Measurements from ENCODE around the gene PGM5.

Gene PGM5

DNA sequence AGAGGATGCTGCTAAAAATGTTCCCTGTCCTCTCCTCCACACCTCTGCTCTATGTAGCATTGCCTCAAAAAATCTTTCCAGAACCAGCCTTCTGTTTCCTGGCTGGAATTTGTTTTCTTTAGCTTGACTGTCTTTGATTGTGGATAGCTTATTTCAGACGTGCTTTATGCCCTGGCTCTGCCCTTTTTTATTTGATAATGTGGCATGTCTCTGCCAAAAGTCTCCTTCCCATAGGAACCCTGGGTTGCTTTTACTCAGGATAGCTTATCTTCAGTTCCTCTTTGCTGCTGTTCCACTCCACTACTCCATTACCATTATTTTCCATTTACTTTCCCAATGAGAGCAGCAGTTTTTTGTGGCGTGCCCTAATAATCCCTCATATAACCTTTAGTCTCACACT, 185.2 kb downstream of the PGM5 start:
- TF ChIP-seq EZH2phosphoT487 (conservative IDR thresholded peaks at IDR 0.05; ENCODE audit: low read length): no peak
- TF ChIP-seq, protein P1, sequence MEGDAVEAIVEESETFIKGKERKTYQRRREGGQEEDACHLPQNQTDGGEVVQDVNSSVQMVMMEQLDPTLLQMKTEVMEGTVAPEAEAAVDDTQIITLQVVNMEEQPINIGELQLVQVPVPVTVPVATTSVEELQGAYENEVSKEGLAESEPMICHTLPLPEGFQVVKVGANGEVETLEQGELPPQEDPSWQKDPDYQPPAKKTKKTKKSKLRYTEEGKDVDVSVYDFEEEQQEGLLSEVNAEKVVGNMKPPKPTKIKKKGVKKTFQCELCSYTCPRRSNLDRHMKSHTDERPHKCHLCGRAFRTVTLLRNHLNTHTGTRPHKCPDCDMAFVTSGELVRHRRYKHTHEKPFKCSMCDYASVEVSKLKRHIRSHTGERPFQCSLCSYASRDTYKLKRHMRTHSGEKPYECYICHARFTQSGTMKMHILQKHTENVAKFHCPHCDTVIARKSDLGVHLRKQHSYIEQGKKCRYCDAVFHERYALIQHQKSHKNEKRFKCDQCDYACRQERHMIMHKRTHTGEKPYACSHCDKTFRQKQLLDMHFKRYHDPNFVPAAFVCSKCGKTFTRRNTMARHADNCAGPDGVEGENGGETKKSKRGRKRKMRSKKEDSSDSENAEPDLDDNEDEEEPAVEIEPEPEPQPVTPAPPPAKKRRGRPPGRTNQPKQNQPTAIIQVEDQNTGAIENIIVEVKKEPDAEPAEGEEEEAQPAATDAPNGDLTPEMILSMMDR (IDR thresholded peaks at IDR 0.05; ENCODE audit: insufficient read depth, low read length, poor library complexity, severe bottlenecking): no peak
- Histone ChIP-seq H3K27me3 (ENCODE audit: low read length) (no peaks in the 10 kb centered on the region), H3K27ac (ENCODE audit: low read depth, low read length) (no peak overlapping the region), H2AFZ (ENCODE audit: low read depth, low read length, severe bottlenecking) (no peak overlapping the region), H3K9me2 (replicated peaks; ENCODE audit: insufficient read depth, low read length) (no peaks in the 10 kb centered on the region), H3F3A (ENCODE audit: insufficient read depth) (no peaks in the 10 kb centered on the region), H3K36me3 (ENCODE audit: low read length) (no peaks in the 10 kb centered on the region), H3K4me3 (ENCODE audit: insufficient read depth, low read length, poor library complexity, severe bottlenecking) (no peak overlapping the region), H3K9ac (ENCODE audit: low read length) (no peak overlapping the region), H3K4me2 (ENCODE audit: low read depth, low read length, poor library complexity, severe bottlenecking) (no peak overlapping the region), H3K9me3 (ENCODE audit: insufficient read depth, low read length) (no peaks in the 10 kb centered on the region), H3K79me2 (ENCODE audit: insufficient read depth, low read length) (no peaks in the 10 kb centered on the region), H4K20me1 (ENCODE audit: low read depth, low read length) (no peaks in the 10 kb centered on the region)

DNA sequence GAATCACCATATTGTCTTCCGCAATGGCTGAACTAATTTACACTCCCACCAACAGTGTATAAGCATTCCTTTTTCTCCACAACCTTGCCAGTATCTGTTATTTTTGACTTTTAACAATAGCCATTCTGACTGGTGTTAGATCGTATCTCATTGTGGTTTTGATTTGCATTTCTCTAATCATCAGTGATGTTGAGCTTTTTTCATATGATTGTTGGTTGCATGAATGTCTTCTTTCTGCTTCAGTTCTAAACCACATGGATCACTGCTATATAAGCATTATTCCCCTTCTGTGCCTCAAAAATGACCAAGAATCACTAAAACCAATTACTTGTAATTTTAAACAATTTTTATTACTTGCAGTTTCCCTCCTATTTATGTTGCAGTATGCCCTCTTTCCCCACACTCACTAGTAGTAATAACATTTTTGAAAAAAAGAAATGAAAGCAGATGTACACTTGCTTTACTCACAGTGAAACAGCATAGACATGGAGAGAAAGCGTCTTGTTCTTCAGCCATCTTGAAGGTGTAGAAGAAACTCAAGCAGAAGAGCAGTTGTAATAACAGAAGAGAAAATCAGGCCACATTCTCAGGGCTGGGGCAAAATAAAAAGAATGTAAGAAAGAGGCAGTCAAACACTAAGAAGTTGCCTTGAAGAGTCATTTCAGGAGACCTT, 188.8 kb downstream of the PGM5 start:
- no peaks in the 10 kb centered on the region for H3K9me2 ChIP-seq (replicated peaks; ENCODE audit: insufficient read depth, low read length)
- H3K27me3 ChIP-seq (ENCODE audit: low read length): no peaks in the 10 kb centered on the region
- H4K20me1 ChIP-seq (ENCODE audit: low read depth, low read length): no peaks in the 10 kb centered on the region
- no peaks in the 10 kb centered on the region for H3K36me3 ChIP-seq (ENCODE audit: low read length)
- H3K9ac ChIP-seq (ENCODE audit: low read length): no peak overlapping the region
- no peaks in the 10 kb centered on the region for H3K9me3 ChIP-seq (ENCODE audit: insufficient read depth, low read length)
- H3K4me3 ChIP-seq (ENCODE audit: insufficient read depth, low read length, poor library complexity, severe bottlenecking): no peak overlapping the region
- no peaks in the 10 kb centered on the region for H3F3A ChIP-seq (ENCODE audit: insufficient read depth)
- no peaks in the 10 kb centered on the region for H3K79me2 ChIP-seq (ENCODE audit: insufficient read depth, low read length)
- H3K4me2 ChIP-seq (ENCODE audit: low read depth, low read length, poor library complexity, severe bottlenecking): no peak overlapping the region
- TF ChIP-seq EZH2phosphoT487 (conservative IDR thresholded peaks at IDR 0.05; ENCODE audit: low read length): no peak
- TF ChIP-seq, protein P1 (IDR thresholded peaks at IDR 0.05; ENCODE audit: insufficient read depth, low read length, poor library complexity, severe bottlenecking): no peak
- no peak overlapping the region for H3K27ac ChIP-seq (ENCODE audit: low read depth, low read length)
- no peak overlapping the region for H2AFZ ChIP-seq (ENCODE audit: low read depth, low read length, severe bottlenecking)

DNA sequence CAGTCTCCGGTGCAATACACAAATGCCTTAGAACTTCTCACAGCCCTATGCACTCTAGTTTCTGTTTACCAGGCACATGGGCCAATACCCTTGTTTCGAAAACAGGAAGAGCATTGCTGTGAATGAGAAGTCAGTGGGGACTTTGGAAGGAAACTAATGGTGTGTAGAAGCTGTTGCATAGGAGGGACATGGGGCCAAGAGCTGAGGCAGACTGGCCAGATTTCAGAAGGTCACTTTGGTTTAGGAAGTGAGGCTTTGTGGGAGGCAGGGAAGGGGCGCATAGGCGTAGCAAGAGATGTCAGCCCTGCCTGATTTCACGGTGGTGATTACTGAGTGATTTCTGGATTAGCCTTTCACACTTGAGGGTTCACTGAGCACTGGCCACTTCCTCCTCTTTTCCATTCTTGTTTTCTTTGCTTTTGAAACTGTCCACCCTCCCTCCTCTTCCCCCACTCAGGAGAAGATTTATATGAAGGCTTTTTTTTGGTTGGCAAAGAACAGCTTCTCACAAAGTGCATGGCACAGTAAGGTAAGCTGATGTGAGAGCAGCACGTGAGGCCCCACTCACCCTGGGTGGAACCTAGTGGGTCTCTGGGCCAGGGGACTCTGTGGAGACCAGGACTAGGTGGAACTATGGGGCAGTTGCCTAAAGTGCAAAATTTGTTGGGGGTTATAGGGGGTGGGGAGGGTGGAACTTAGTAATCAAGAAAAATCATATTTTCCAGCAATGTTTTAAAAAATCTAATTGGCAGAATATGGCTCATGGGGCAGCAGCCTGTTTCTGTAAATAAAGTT, 190.4 kb downstream of the PGM5 start:
- TF ChIP-seq, protein P1 (IDR thresholded peaks at IDR 0.05; ENCODE audit: insufficient read depth, low read length, poor library complexity, severe bottlenecking): no peak
- TF ChIP-seq EZH2phosphoT487 (conservative IDR thresholded peaks at IDR 0.05; ENCODE audit: low read length): no peak
- no peak overlapping the region for H3K27ac ChIP-seq (ENCODE audit: low read depth, low read length)
- no peak overlapping the region for H2AFZ ChIP-seq (ENCODE audit: low read depth, low read length, severe bottlenecking)
- no peak overlapping the region for H3K9ac ChIP-seq (ENCODE audit: low read length)
- H3K4me2 ChIP-seq (ENCODE audit: low read depth, low read length, poor library complexity, severe bottlenecking): no peak overlapping the region
- H3K9me2 ChIP-seq (replicated peaks; ENCODE audit: insufficient read depth, low read length): no peaks in the 10 kb centered on the region
- H3K79me2 ChIP-seq (ENCODE audit: insufficient read depth, low read length): no peaks in the 10 kb centered on the region
- no peaks in the 10 kb centered on the region for H3K9me3 ChIP-seq (ENCODE audit: insufficient read depth, low read length)
- H3K36me3 ChIP-seq (ENCODE audit: low read length): no peaks in the 10 kb centered on the region
- H3K4me3 ChIP-seq (ENCODE audit: insufficient read depth, low read length, poor library complexity, severe bottlenecking): no peak overlapping the region
- no peaks in the 10 kb centered on the region for H4K20me1 ChIP-seq (ENCODE audit: low read depth, low read length)
- H3F3A ChIP-seq (ENCODE audit: insufficient read depth): no peaks in the 10 kb centered on the region
- no peaks in the 10 kb centered on the region for H3K27me3 ChIP-seq (ENCODE audit: low read length)
